ENCODE results near the gene ADGRV1. TPM values are rescaled to one million over a fixed set of nuclear protein-coding genes. Genes with fewer than 3 reads are reported as not detected.
"Not testable (repeated sequence)": the region's sequence is repeated elsewhere in the genome, so short reads cannot be mapped to it uniquely, and the experiment has no call there.

The ADGRV1 gene
- total and polyA plus RNA-seq, 2 experiments from 2014 or later = 15.5 to 19.6 TPM

GRCh38 chr5:90675222-90675621 lies 116.6 kb downstream of the ADGRV1 start:
- no peaks in the 10 kb centered on the region for H3K9me3 ChIP-seq (ENCODE audit: low read depth)
- H3K4me1 ChIP-seq (ENCODE audit: low read depth) = peaks cover 1% of the 10 kb centered on the region
- no peaks in the 10 kb centered on the region for H3K36me3 ChIP-seq
- DNase-seq (ENCODE audit: low read depth in 1 of 2, low spot score in 1 of 2) = no peak
- H3K27ac ChIP-seq = no peak overlapping the region
- no peak overlapping the region for H3K4me3 ChIP-seq
- H3K27me3 ChIP-seq = no peaks in the 10 kb centered on the region
- no peak for TF ChIP-seq CTCF (IDR thresholded peaks at IDR 0.05; ENCODE audit: low read depth, low read length)

DNA sequence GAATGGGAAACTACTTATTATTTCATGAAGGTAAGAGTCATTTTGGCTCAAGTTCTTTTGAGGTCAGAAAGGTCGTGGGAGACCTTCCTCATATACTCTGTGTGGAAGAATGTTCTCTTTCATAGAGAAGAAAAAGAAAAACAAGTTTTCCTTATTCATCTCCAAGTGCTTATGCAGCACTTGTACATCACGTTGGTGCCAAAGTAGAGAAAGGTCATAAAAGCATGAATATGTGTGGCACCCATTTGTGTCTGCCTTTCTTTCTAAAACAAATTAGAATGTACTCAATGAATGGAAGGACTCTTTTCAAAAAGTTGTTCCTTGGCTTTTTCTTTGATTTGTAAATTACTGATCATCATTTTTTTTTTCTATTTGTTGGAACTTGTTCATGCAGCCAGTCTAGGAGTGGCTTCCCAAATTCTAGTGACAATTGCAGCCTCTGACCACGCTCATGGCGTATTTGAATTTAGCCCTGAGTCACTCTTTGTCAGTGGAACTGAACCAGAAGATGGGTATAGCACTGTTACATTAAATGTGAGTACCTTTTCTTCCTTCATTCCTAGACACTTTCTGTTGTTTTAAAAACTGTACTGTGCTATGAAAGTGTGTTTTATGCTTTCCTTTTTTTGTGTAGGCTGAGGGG lies 122.4 kb downstream of the ADGRV1 start:
- Histone ChIP-seq H3K4me1 (ENCODE audit: low read depth) (no peaks in the 10 kb centered on the region), H3K27me3 (no peaks in the 10 kb centered on the region), H3K27ac (no peak overlapping the region), H3K36me3 (no peaks in the 10 kb centered on the region), H3K9me3 (ENCODE audit: low read depth) (no peaks in the 10 kb centered on the region), H3K4me3 (no peak overlapping the region)
- DNase-seq (ENCODE audit: low read depth in 1 of 2, low spot score in 1 of 2) = no peak
- TF ChIP-seq CTCF (IDR thresholded peaks at IDR 0.05; ENCODE audit: low read depth, low read length) = no peak

DNA sequence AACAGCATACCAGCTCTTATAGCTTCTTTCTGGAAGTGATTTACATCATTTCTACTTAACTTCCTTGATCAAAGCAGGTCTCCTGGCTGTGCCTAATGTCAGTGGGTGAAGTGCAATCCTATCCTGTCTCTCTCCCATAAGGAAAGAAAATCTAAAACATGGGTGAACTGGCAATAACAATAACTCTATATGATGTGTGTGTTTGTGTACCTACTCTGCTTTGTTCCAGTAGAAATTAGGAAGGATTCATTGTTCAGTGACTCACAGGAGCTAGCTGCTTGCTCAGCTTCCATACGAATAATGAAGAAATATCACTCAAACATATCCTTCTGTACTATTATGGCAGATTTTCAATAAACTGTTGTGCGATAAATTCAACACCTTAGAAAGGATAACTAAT lies 123.7 kb downstream of the ADGRV1 start:
- Histone ChIP-seq H3K9me3 (ENCODE audit: low read depth) (no peaks in the 10 kb centered on the region), H3K4me3 (no peak overlapping the region), H3K27me3 (no peaks in the 10 kb centered on the region), H3K27ac (no peak overlapping the region), H3K4me1 (ENCODE audit: low read depth) (no peaks in the 10 kb centered on the region), H3K36me3 (no peaks in the 10 kb centered on the region)
- no peak for TF ChIP-seq CTCF (IDR thresholded peaks at IDR 0.05; ENCODE audit: low read depth, low read length)
- no peak for DNase-seq (ENCODE audit: low read depth in 1 of 2, low spot score in 1 of 2)

- H3K36me3 ChIP-seq = no peaks in the 10 kb centered on the region
- H3K4me3 ChIP-seq = no peak overlapping the region
- no peaks in the 10 kb centered on the region for H3K9me3 ChIP-seq (ENCODE audit: low read depth)
- no peak for TF ChIP-seq CTCF (IDR thresholded peaks at IDR 0.05; ENCODE audit: low read depth, low read length)
- H3K27ac ChIP-seq = no peak overlapping the region
- DNase-seq (ENCODE audit: low read depth in 1 of 2, low spot score in 1 of 2) = no peak
- no peaks in the 10 kb centered on the region for H3K27me3 ChIP-seq
- no peaks in the 10 kb centered on the region for H3K4me1 ChIP-seq (ENCODE audit: low read depth)
Observed at GRCh38 chr5:90685425-90686022, 126.9 kb downstream of the ADGRV1 start.

DNA sequence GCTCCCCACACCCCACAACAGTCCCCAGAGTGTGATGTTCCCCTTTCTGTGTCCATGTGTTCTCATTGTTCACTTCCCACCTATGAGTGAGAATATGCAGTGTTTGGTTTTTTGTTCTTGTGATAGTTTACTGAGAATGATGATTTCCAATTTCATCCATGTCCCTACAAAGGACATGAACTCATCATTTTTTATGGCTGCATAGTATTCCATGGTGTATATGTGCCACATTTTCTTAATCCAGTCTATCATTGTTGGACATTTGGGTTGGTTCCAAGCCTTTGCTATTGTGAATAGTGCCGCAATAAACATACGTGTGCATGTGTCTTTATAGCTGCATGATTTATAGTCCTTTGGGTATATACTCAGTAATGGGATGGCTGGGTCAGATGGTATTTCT lies 127.8 kb downstream of the ADGRV1 start:
- not testable (repeated sequence) for H3K36me3 ChIP-seq; H3K27ac ChIP-seq; H3K9me3 ChIP-seq (ENCODE audit: low read depth); H3K4me3 ChIP-seq; DNase-seq (ENCODE audit: low read depth in 1 of 2, low spot score in 1 of 2); H3K27me3 ChIP-seq; H3K4me1 ChIP-seq (ENCODE audit: low read depth)

GRCh38 chr5:90687458-90687857 lies 128.9 kb downstream of the ADGRV1 start:
- not testable (repeated sequence) for H3K4me1 ChIP-seq (ENCODE audit: low read depth); H3K36me3 ChIP-seq; H3K9me3 ChIP-seq (ENCODE audit: low read depth); H3K27me3 ChIP-seq; DNase-seq (ENCODE audit: low read depth in 1 of 2, low spot score in 1 of 2); H3K4me3 ChIP-seq; H3K27ac ChIP-seq
